Loucy (cell line): ENCODE results near the gene SPINT1.

ENCODE experiments used
- H2AFZ ChIP-seq: fragments of 200-600 bp; sonication (generic); 2 replicates; pipeline ENCODE4 v1.6.0; 2016; ENCODE audit warnings: antibody characterized with exemption, mild to moderate bottlenecking, low read length, moderate library complexity
- H3F3A ChIP-seq: fragments of 200-600 bp; 2 replicates; pipeline ENCODE4 v1.6.0; 2016; ENCODE audit warnings: antibody characterized with exemption, low read depth, mild to moderate bottlenecking
- H3K27me3 ChIP-seq: fragments of 200-600 bp; sonication (generic); 2 replicates; pipeline ENCODE4 v1.6.1; 2014; ENCODE audit warnings: low read length, mild to moderate bottlenecking; ENCODE audit not compliant: insufficient read depth, poor library complexity, severe bottlenecking
- H3K36me3 ChIP-seq: fragments of 200-600 bp; sonication (generic); 2 replicates; pipeline ENCODE4 v1.6.1; 2016; ENCODE audit warnings: low read length; ENCODE audit not compliant: insufficient read depth
- H3K4me1 ChIP-seq: fragments of 200-600 bp; sonication (generic); 2 replicates; pipeline ENCODE4 v1.5.1; 2014; ENCODE audit warnings: low read length, mild to moderate bottlenecking; ENCODE audit not compliant: insufficient read depth, poor library complexity, severe bottlenecking
- H3K4me2 ChIP-seq: fragments of 200-600 bp; sonication (generic); 2 replicates; pipeline ENCODE4 v1.6.0; 2014; ENCODE audit warnings: antibody characterized with exemption, low read length, low read depth, mild to moderate bottlenecking; ENCODE audit not compliant: poor library complexity, severe bottlenecking
- H3K4me3 ChIP-seq: fragments of 200-600 bp; sonication (generic); 2 replicates; pipeline ENCODE4 v1.5.1; 2014; ENCODE audit warnings: low read length, mild to moderate bottlenecking, mixed read lengths; ENCODE audit not compliant: poor library complexity, severe bottlenecking
- H3K79me2 ChIP-seq: fragments of 200-600 bp; sonication (generic); 2 replicates; pipeline ENCODE4 v1.6.1; 2014; ENCODE audit warnings: low read length; ENCODE audit not compliant: insufficient read depth
- H3K9ac ChIP-seq: fragments of 200-600 bp; sonication (generic); 2 replicates; pipeline ENCODE4 v1.6.0; 2014; ENCODE audit warnings: mild to moderate bottlenecking, low read depth, low read length, moderate library complexity; ENCODE audit not compliant: poor library complexity, severe bottlenecking
- H3K9me2 ChIP-seq: fragments of 200-600 bp; sonication (generic); replicated peaks from 2 replicates; pipeline ENCODE4 v1.6.1; 2016; ENCODE audit warnings: low read depth, low read length, mixed read lengths
- H3K9me3 ChIP-seq: fragments of 200-600 bp; sonication (generic); 2 replicates; pipeline ENCODE4 v1.6.1; 2014; ENCODE audit warnings: mild to moderate bottlenecking, antibody characterized with exemption, low read length, low read depth; ENCODE audit not compliant: insufficient read depth
- H4K20me1 ChIP-seq: fragments of 200-600 bp; sonication (generic); 2 replicates; pipeline ENCODE4 v1.6.0; 2014; ENCODE audit warnings: antibody characterized with exemption, low read length, mild to moderate bottlenecking; ENCODE audit not compliant: insufficient read depth, poor library complexity, severe bottlenecking
- CTCF ChIP-seq: fragments of 200-600 bp; sonication (generic); conservative IDR thresholded peaks from 2 replicates; pipeline ENCODE4 v1.5.1; 2014; ENCODE audit warnings: mild to moderate bottlenecking, antibody characterized with exemption, low read length
- EZH2phosphoT487 ChIP-seq: fragments of 200-600 bp; IDR thresholded peaks from 2 replicates; pipeline ENCODE4 v1.6.1; 2018; ENCODE audit warnings: antibody characterized with exemption, mild to moderate bottlenecking, moderate library complexity, borderline replicate concordance

The SPINT1 gene

GRCh38 chr15:40832903-40833302, 10.9 kb upstream of the SPINT1 start:
- Histone ChIP-seq H3K4me3 (no peak overlapping the region), H3K9me2 (no peaks in the 10 kb centered on the region), H3K79me2 (no peaks in the 10 kb centered on the region), H3K9me3 (no peaks in the 10 kb centered on the region), H3K9ac (no peak overlapping the region), H3K4me1 (no peaks in the 10 kb centered on the region), H3K36me3 (no peaks in the 10 kb centered on the region), H3K4me2 (no peak overlapping the region), H3K27me3 (no peaks in the 10 kb centered on the region), H2AFZ (no peak overlapping the region), H4K20me1 (no peaks in the 10 kb centered on the region), H3F3A (no peaks in the 10 kb centered on the region)
- TF ChIP-seq CTCF = no peak
- TF ChIP-seq EZH2phosphoT487 = no peak

- no peaks in the 10 kb centered on the region for H3K9me2 ChIP-seq
- no peaks in the 10 kb centered on the region for H3K4me1 ChIP-seq
- no peak overlapping the region for H3K4me2 ChIP-seq
- no peaks in the 10 kb centered on the region for H3F3A ChIP-seq
- no peak for TF ChIP-seq CTCF
- no peak for TF ChIP-seq EZH2phosphoT487
- H3K36me3 ChIP-seq = no peaks in the 10 kb centered on the region
- no peaks in the 10 kb centered on the region for H3K27me3 ChIP-seq
- no peaks in the 10 kb centered on the region for H4K20me1 ChIP-seq
- H3K79me2 ChIP-seq = no peaks in the 10 kb centered on the region
- no peak overlapping the region for H3K9ac ChIP-seq
- peak overlapping the region; percentile 72 for H2AFZ ChIP-seq
- H3K9me3 ChIP-seq = no peaks in the 10 kb centered on the region
- no peak overlapping the region for H3K4me3 ChIP-seq
Measured at GRCh38 chr15:40836020-40836419, 7.8 kb upstream of the SPINT1 start.

GRCh38 chr15:40838756-40839155, 5.1 kb upstream of the SPINT1 start:
- H3K79me2 ChIP-seq = no peaks in the 10 kb centered on the region
- H3K9ac ChIP-seq = no peak overlapping the region
- no peaks in the 10 kb centered on the region for H3K9me2 ChIP-seq
- no peaks in the 10 kb centered on the region for H3K4me1 ChIP-seq
- no peaks in the 10 kb centered on the region for H3K36me3 ChIP-seq
- H3F3A ChIP-seq = no peaks in the 10 kb centered on the region
- TF ChIP-seq CTCF (no peak), EZH2phosphoT487 (no peak)
- H3K27me3 ChIP-seq = no peaks in the 10 kb centered on the region
- peak overlapping the region; percentile 9; the same call in 1 of the 2 replicates for H2AFZ ChIP-seq
- no peaks in the 10 kb centered on the region for H4K20me1 ChIP-seq
- no peaks in the 10 kb centered on the region for H3K9me3 ChIP-seq
- H3K4me2 ChIP-seq = no peak overlapping the region
- no peak overlapping the region for H3K4me3 ChIP-seq
